HEK293 (cell line): Measurements from ENCODE around the gene ITPKC.
A peak's percentile ranks its signal among the peaks of the same experiment; 100 is the strongest.

Source experiments
- CTCF ChIA-PET: fragments of 350-600 bp; formaldehyde crosslinking; extraction: SDS; loops from one replicate; lab custom pipeline; 2021; ENCODE audit warnings: antibody characterized with exemption; lab: Yijun Ruan, JAX
- POLR2A ChIA-PET: fragments of 300-600 bp; formaldehyde crosslinking; extraction: SDS; loops from one replicate; lab custom pipeline; 2020; ENCODE audit warnings: antibody characterized with exemption, inconsistent platforms; lab: Yijun Ruan, JAX
- H3K27ac ChIP-seq: fragments of 200-500 bp; sonication (Bioruptor generic); 2 replicates; pipeline ENCODE4 v1.5.1; 2014; ENCODE audit warnings: low read depth, low read length, control low read depth, inconsistent platforms; ENCODE audit errors: extremely low read depth
- H3K36me3 ChIP-seq, 2 experiments: fragments of 200-500 bp in 1 of 2; sonication (Bioruptor generic) in 1 of 2; 1 replicate in 1 of 2; 2 replicates in 1 of 2; pipeline ENCODE4 v1.5.1; 2014 to 2017; ENCODE audit warnings: inconsistent platforms in 2 of 2, low read length in 2 of 2; ENCODE audit not compliant: control insufficient read depth in 2 of 2, insufficient read depth in 1 of 2
- H3K4me1 ChIP-seq: fragments of 200-500 bp; sonication (Bioruptor generic); 2 replicates; pipeline ENCODE4 v1.5.1; 2014; ENCODE audit warnings: mild to moderate bottlenecking, low read length, inconsistent platforms; ENCODE audit not compliant: control insufficient read depth, insufficient read depth
- H3K4me3 ChIP-seq: 2 replicates; pipeline ENCODE4 v1.5.1; 2011; ENCODE audit warnings: low read depth, mild to moderate bottlenecking, control low read depth, low read length, moderate library complexity
- H3K9me3 ChIP-seq: fragments of 200-500 bp; sonication (Bioruptor generic); 2 replicates; pipeline ENCODE4 v1.5.1; 2014; ENCODE audit warnings: low read depth, low read length, inconsistent platforms; ENCODE audit not compliant: control insufficient read depth, insufficient read depth
- FEZF1 ChIP-seq: fragments of 450-650 bp; formaldehyde crosslinking; IDR thresholded peaks from 2 replicates; pipeline ENCODE4 v1.5.1; 2016; ENCODE audit warnings: missing biosample characterization, missing genetic modification characterization
- GLI4 ChIP-seq: fragments of 450-650 bp; formaldehyde crosslinking; IDR thresholded peaks from 2 replicates; pipeline ENCODE4 v1.5.1; 2016; ENCODE audit warnings: missing biosample characterization, missing genetic modification characterization
- KLF7 ChIP-seq: fragments of 450-650 bp; formaldehyde crosslinking; IDR thresholded peaks from 2 replicates; pipeline ENCODE4 v1.5.1; 2016; ENCODE audit warnings: missing biosample characterization, missing genetic modification characterization, borderline replicate concordance
- MZF1 ChIP-seq: fragments of 450-650 bp; formaldehyde crosslinking; IDR thresholded peaks from 2 replicates; pipeline ENCODE4 v1.5.1; 2017; ENCODE audit warnings: missing biosample characterization, missing genetic modification characterization, borderline replicate concordance
- PRDM1 ChIP-seq: fragments of 450-650 bp; formaldehyde crosslinking; IDR thresholded peaks from 2 replicates; pipeline ENCODE4; 2016; ENCODE audit warnings: missing biosample characterization, missing genetic modification characterization
- SP3 ChIP-seq: fragments of 450-650 bp; formaldehyde crosslinking; IDR thresholded peaks from 2 replicates; pipeline ENCODE4 v1.5.1; 2016; ENCODE audit warnings: missing biosample characterization, missing genetic modification characterization
- TCF7L2 ChIP-seq: IDR thresholded peaks from 2 replicates; pipeline ENCODE4 v1.6.1; 2011; ENCODE audit warnings: low read depth, mild to moderate bottlenecking, inconsistent platforms, low read length, moderate library complexity, borderline replicate concordance
- TRIM28 ChIP-seq: IDR thresholded peaks from 2 replicates; pipeline ENCODE4 v1.6.1; 2011; ENCODE audit warnings: low read length, control low read depth, borderline replicate concordance
- ZBTB20 ChIP-seq: fragments of 450-650 bp; formaldehyde crosslinking; IDR thresholded peaks from 2 replicates; pipeline ENCODE4 v1.5.1; 2016; ENCODE audit warnings: missing biosample characterization, missing genetic modification characterization
- ZBTB21 ChIP-seq: fragments of 450-650 bp; formaldehyde crosslinking; IDR thresholded peaks from 2 replicates; pipeline ENCODE4 v1.5.1; 2017; ENCODE audit warnings: missing biosample characterization, missing genetic modification characterization
- ZNF114 ChIP-seq: fragments of 450-650 bp; formaldehyde crosslinking; IDR thresholded peaks from 2 replicates; pipeline ENCODE4 v1.5.0; 2017; ENCODE audit warnings: missing biosample characterization, missing genetic modification characterization
- ZNF155 ChIP-seq: fragments of 450-650 bp; formaldehyde crosslinking; IDR thresholded peaks from 2 replicates; pipeline ENCODE4 v1.5.1; 2016; ENCODE audit warnings: missing biosample characterization, missing genetic modification characterization
- ZNF169 ChIP-seq: fragments of 450-650 bp; formaldehyde crosslinking; IDR thresholded peaks from 2 replicates; pipeline ENCODE4 v1.5.1; 2016; ENCODE audit warnings: missing biosample characterization, missing genetic modification characterization
- ZNF19 ChIP-seq: fragments of 450-650 bp; formaldehyde crosslinking; IDR thresholded peaks from 2 replicates; pipeline ENCODE4; 2016; ENCODE audit warnings: missing biosample characterization, missing genetic modification characterization, low read depth
- ZNF2 ChIP-seq: fragments of 450-650 bp; formaldehyde crosslinking; IDR thresholded peaks from 2 replicates; pipeline ENCODE4 v1.5.1; 2016; ENCODE audit warnings: missing biosample characterization, missing genetic modification characterization
- ZNF24 ChIP-seq: fragments of 450-650 bp; formaldehyde crosslinking; IDR thresholded peaks from 2 replicates; pipeline ENCODE4 v1.5.1; 2016; ENCODE audit warnings: missing biosample characterization, missing genetic modification characterization
- ZNF311 ChIP-seq: fragments of 450-650 bp; formaldehyde crosslinking; IDR thresholded peaks from 2 replicates; pipeline ENCODE4 v1.5.1; 2017; ENCODE audit warnings: missing biosample characterization, missing genetic modification characterization, borderline replicate concordance
- ZNF335 ChIP-seq: fragments of 450-650 bp; formaldehyde crosslinking; conservative IDR thresholded peaks from 2 replicates; pipeline ENCODE4 v1.5.1; 2016; ENCODE audit warnings: missing biosample characterization, missing genetic modification characterization
- ZNF521 ChIP-seq: fragments of 450-650 bp; formaldehyde crosslinking; IDR thresholded peaks from 2 replicates; pipeline ENCODE4 v1.5.1; 2017; ENCODE audit warnings: missing biosample characterization, mild to moderate bottlenecking, missing genetic modification characterization
- ZNF544 ChIP-seq: fragments of 450-650 bp; formaldehyde crosslinking; IDR thresholded peaks from 2 replicates; pipeline ENCODE4 v1.5.0; 2017; ENCODE audit warnings: missing biosample characterization, missing genetic modification characterization
- ZNF658 ChIP-seq: fragments of 450-650 bp; formaldehyde crosslinking; IDR thresholded peaks from 2 replicates; pipeline ENCODE4; 2016; ENCODE audit warnings: missing biosample characterization, missing genetic modification characterization
- ZNF768 ChIP-seq: fragments of 450-650 bp; formaldehyde crosslinking; IDR thresholded peaks from 2 replicates; pipeline ENCODE4 v1.5.1; 2018; ENCODE audit warnings: missing biosample characterization, mild to moderate bottlenecking, missing genetic modification characterization
- ZNF843 ChIP-seq: fragments of 450-650 bp; formaldehyde crosslinking; IDR thresholded peaks from 2 replicates; pipeline ENCODE4 v1.5.1; 2016; ENCODE audit warnings: missing biosample characterization, missing genetic modification characterization
- TF ChIP-seq, protein P1 (sequence below): fragments of 450-650 bp; formaldehyde crosslinking; IDR thresholded peaks from 2 replicates; pipeline ENCODE4 v1.5.1; 2016; ENCODE audit warnings: missing biosample characterization, missing genetic modification characterization

Gene ITPKC

DNA sequence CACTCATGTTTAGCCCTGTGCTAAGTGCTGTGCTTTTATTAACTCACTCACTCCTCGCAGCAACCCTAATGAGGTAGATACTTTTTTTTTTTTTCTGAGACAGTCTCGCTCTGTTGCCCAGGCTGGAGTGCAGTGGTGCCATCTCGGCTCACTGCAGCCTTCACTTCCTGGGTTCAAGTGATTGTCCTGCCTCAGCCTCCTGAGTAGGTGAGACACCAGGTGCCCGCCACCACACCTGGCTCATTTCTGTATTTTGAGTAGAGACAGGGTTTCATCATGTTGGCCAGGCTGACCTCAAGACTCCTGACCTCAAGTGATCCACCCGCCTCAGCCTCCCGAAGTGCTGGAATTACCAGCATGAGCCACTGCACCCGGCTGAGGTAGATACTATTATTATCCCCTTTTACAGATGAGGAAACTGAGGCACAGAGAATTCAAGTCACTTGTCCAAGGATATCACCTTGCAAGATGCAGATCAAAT, 2.5 kb downstream of the ITPKC start (continued):
- TF ChIP-seq ZNF544 (tag by site-specific recombination) (no peak), ZNF2 (tag by site-specific recombination) (peak; percentile 84), ZBTB20 (no peak), ZNF335 (tag by site-specific recombination) (peak; percentile 56), PRDM1 (tag by site-specific recombination) (no peak), ZNF658 (tag by site-specific recombination) (no peak), ZNF19 (tag by site-specific recombination) (no peak), ZNF843 (tag by site-specific recombination) (no peak), ZNF24 (no peak), GLI4 (tag by site-specific recombination) (no peak), ZNF768 (tag by site-specific recombination) (no peak), ZNF114 (tag by site-specific recombination) (no peak), ZNF169 (tag by site-specific recombination) (no peak), ZBTB21 (tag by site-specific recombination) (no peak), ZNF521 (tag by site-specific recombination) (no peak)

- POLR2A ChIA-PET: interaction anchor here (0.6 to 2.8 kb wide), 5 partner anchors 21 to 172 kb away, joined by 3 to 15 read pairs (median 6); partner anchors contain the start of genes ACTMAP, RAB4B and SNRPA
- no peak for TF ChIP-seq ZNF155
- TF ChIP-seq ZNF768 (tag by site-specific recombination): no peak
- Histone ChIP-seq H3K4me3 (no peak overlapping the region), H3K9me3 (no peaks in the 10 kb centered on the region; the same call in 1 of the 2 replicates), H3K4me1 (peaks cover 30% of the 10 kb centered on the region), H3K27ac (no peak overlapping the region), H3K36me3 (peaks cover 38 to 64% of the 10 kb centered on the region in 2 experiments)
- CTCF ChIA-PET: interaction anchor here (0.6 to 1.1 kb wide), 4 partner anchors 58 to 416 kb away, joined by 3 to 6 read pairs (median 4); no protein-coding TSS in a partner anchor
These were observed 4.2 kb downstream of the ITPKC start for GRCh38 chr19:40721140-40721486.

DNA sequence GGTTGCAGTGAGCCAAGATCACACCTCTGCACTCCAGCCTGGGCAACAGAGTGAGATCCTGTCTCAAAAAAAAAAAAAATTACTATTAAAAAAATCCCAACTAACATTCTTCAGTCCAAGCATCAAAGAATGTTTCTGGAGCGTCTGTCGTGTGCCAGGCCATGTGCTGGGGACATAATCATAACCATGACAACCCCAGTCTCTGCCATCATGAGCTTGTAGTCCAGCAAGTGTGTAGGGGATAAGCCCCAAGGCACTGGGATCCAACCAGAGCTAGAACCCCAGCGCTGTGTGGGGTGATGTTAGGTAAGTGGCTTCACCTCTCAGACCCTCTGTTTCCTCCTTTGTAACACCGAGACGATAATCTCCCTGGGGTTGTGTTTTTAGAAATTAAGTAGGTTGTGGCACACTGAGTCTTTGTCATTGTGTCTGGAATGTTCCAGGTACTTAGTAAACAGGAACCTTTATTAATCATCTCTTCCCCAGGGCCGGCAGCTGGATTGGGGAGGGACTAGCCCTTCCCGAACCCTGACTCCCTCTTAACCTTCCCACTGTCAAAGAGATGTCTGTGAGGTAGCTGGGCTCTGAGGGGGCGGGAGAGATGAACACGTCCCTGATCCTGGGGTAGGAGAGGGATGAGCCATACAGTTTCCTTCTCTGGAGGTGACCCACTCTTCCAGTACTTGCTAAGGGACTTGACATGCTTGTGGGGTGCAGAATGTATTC, 5.2 kb downstream of the ITPKC start:
- H3K27ac ChIP-seq: no peak overlapping the region
- H3K36me3 ChIP-seq: peaks cover 46 to 74% of the 10 kb centered on the region in 2 experiments
- H3K9me3 ChIP-seq: no peaks in the 10 kb centered on the region; the same call in 1 of the 2 replicates
- CTCF ChIA-PET: interaction anchor here (0.7 to 1.7 kb wide), 6 partner anchors 22 to 151 kb away, joined by 3 to 8 read pairs (median 4); partner anchors contain the start of gene ACTMAP
- no peak for TF ChIP-seq MZF1 (tag by site-specific recombination)
- no peak for TF ChIP-seq TCF7L2
- TF ChIP-seq ZNF311 (tag by site-specific recombination): 0 out of 2 replicates have a peak, but pooled peaks have one; percentile 26
- no peak for TF ChIP-seq SP3 (tag by site-specific recombination)
- TF ChIP-seq TRIM28: no peak
- no peak for TF ChIP-seq KLF7 (tag by site-specific recombination)
- TF ChIP-seq FEZF1 (tag by site-specific recombination): no peak
- TF ChIP-seq, protein P1, sequence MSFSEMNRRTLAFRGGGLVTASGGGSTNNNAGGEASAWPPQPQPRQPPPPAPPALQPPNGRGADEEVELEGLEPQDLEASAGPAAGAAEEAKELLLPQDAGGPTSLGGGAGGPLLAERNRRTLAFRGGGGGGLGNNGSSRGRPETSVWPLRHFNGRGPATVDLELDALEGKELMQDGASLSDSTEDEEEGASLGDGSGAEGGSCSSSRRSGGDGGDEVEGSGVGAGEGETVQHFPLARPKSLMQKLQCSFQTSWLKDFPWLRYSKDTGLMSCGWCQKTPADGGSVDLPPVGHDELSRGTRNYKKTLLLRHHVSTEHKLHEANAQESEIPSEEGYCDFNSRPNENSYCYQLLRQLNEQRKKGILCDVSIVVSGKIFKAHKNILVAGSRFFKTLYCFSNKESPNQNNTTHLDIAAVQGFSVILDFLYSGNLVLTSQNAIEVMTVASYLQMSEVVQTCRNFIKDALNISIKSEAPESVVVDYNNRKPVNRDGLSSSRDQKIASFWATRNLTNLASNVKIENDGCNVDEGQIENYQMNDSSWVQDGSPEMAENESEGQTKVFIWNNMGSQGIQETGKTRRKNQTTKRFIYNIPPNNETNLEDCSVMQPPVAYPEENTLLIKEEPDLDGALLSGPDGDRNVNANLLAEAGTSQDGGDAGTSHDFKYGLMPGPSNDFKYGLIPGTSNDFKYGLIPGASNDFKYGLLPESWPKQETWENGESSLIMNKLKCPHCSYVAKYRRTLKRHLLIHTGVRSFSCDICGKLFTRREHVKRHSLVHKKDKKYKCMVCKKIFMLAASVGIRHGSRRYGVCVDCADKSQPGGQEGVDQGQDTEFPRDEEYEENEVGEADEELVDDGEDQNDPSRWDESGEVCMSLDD (tag by site-specific recombination): no peak
- H3K4me1 ChIP-seq: peaks cover 27% of the 10 kb centered on the region
- POLR2A ChIA-PET: interaction anchor here (0.6 to 2.8 kb wide), 5 partner anchors 20 to 97 kb away, joined by 3 to 15 read pairs (median 6); partner anchors contain the start of genes ACTMAP, RAB4B and SNRPA
- H3K4me3 ChIP-seq: no peak overlapping the region
